GM12878 (cell line): ENCODE measurements around the gene XRN2. TPM values are rescaled to one million over a fixed set of nuclear protein-coding genes. Genes with fewer than 3 reads are reported as not detected.

Experiments used
- ATAC-seq: fragments of 200-7000 bp; cut with Tn5 transposase; 3 replicates; pipeline ENCODE4 v1.9.1; 2020; ENCODE audit warnings: mild to moderate bottlenecking, moderate library complexity
- BruUV-seq: library from RNA; stranded (reverse); fragments of 400-500 nt; replicated peaks from 2 replicates; lab custom pipeline; 2021; lab: Mats Ljungman, UMichigan
- CTCF ChIA-PET: fragments of 300-600 bp; sonication (Branson Sonifier 250); formaldehyde crosslinking; extraction: SDS; loops from one replicate; lab custom pipeline; 2021; ENCODE audit warnings: inconsistent platforms; lab: Yijun Ruan, JAX
- POLR2A ChIA-PET: fragments of 350-600 bp; formaldehyde crosslinking; extraction: SDS; loops from one replicate; lab custom pipeline; 2021; ENCODE audit warnings: inconsistent platforms; lab: Charles Lee
- RAD21 ChIA-PET: fragments of 300-600 bp; sonication (Branson Sonifier 250); formaldehyde crosslinking; loops from one replicate; lab custom pipeline; 2023; ENCODE audit warnings: antibody characterized with exemption; ENCODE audit not compliant: unreplicated experiment; lab: Charles Lee
- SMC1A ChIA-PET: fragments of 300-600 bp; sonication (Branson Sonifier 250); formaldehyde crosslinking; loops from one replicate; lab custom pipeline; 2023; ENCODE audit not compliant: unreplicated experiment, uncharacterized antibody; lab: Charles Lee
- DNase-seq: peaks from one replicate; pipeline ENCODE4 v3.0.0-alpha.2; 2011; ENCODE audit warnings: low read depth, low spot score
- FAIRE-seq: peaks from 3 replicates; lab custom pipeline; 2011; peaks lifted over from hg19 to GRCh38; lab: Jason Lieb, UNC
- H2AFZ ChIP-seq: 2 replicates; pipeline ENCODE4 v1.6.0; 2011; ENCODE audit warnings: low read depth, low read length, control low read depth; ENCODE audit not compliant: control insufficient read depth
- H3K27ac ChIP-seq: 2 replicates; pipeline ENCODE4 v1.5.1; 2011; ENCODE audit warnings: control low read depth; ENCODE audit not compliant: control insufficient read depth, insufficient read depth
- H3K27me3 ChIP-seq, 2 experiments: replicated peaks in 1 of 2; 2 replicates each; pipeline versions ENCODE4 v1.6.0 to v1.6.1; 2011; ENCODE audit warnings: low read length in 1 of 2; ENCODE audit not compliant: control insufficient read depth in 2 of 2, insufficient read depth in 2 of 2
- H3K36me3 ChIP-seq, 2 experiments: 2 replicates each; pipeline ENCODE4 v1.5.1; 2011; ENCODE audit warnings: low read length in 1 of 2; ENCODE audit not compliant: control insufficient read depth in 2 of 2, insufficient read depth in 2 of 2
- H3K4me1 ChIP-seq: 2 replicates; pipeline ENCODE4 v1.6.1; 2011; ENCODE audit warnings: mild to moderate bottlenecking, low read length, moderate library complexity, mixed read lengths; ENCODE audit not compliant: control insufficient read depth, insufficient read depth
- H3K4me2 ChIP-seq: 2 replicates; pipeline ENCODE4 v1.6.0; 2011; ENCODE audit warnings: control low read depth; ENCODE audit not compliant: control insufficient read depth, insufficient read depth
- H3K4me3 ChIP-seq: fragments of 200-600 bp; sonication (generic); 2 replicates; pipeline ENCODE4 v1.5.1; 2016
- H3K79me2 ChIP-seq: 2 replicates; pipeline ENCODE4 v1.6.0; 2011; ENCODE audit warnings: low read length; ENCODE audit not compliant: control insufficient read depth, insufficient read depth
- H3K9ac ChIP-seq: 2 replicates; pipeline ENCODE4 v1.8.0; 2011; ENCODE audit warnings: low read length, control low read depth, mixed read lengths; ENCODE audit not compliant: control insufficient read depth, insufficient read depth
- H3K9me3 ChIP-seq: replicated peaks from 3 replicates; pipeline ENCODE4 v1.5.1; 2011; ENCODE audit warnings: mild to moderate bottlenecking, low read length; ENCODE audit not compliant: control insufficient read depth, insufficient read depth
- H4K20me1 ChIP-seq: 2 replicates; pipeline ENCODE4 v1.6.0; 2011; ENCODE audit not compliant: control insufficient read depth, insufficient read depth
- FOS ChIP-seq: IDR thresholded peaks from 3 replicates; pipeline ENCODE4 v1.6.1; 2011; ENCODE audit warnings: borderline replicate concordance; ENCODE audit not compliant: insufficient read length; ENCODE audit errors: extremely low read depth
- FOXM1 ChIP-seq: IDR thresholded peaks from 2 replicates; pipeline ENCODE4 v1.6.1; 2012; ENCODE audit warnings: low read depth, mild to moderate bottlenecking, inconsistent platforms, low read length, moderate library complexity
- GATAD2B ChIP-seq: fragments of 450-650 bp; conservative IDR thresholded peaks from 2 replicates; pipeline ENCODE4 v1.6.1; 2017; ENCODE audit warnings: low read depth, mild to moderate bottlenecking, moderate library complexity
- IKZF2 ChIP-seq, 2 experiments: fragments of 450-650 bp; IDR thresholded peaks; 2 replicates each; pipeline ENCODE4 v1.6.1; 2017; ENCODE audit warnings: mild to moderate bottlenecking in 2 of 2, moderate library complexity in 2 of 2
- JUND ChIP-seq: IDR thresholded peaks from 2 replicates; pipeline ENCODE4 v1.6.1; 2012; ENCODE audit warnings: low read depth, mild to moderate bottlenecking, low read length, improper control_type of control experiment, moderate library complexity
- RAD21 ChIP-seq: IDR thresholded peaks from 2 replicates; pipeline ENCODE4 v1.6.1; 2011; ENCODE audit warnings: mild to moderate bottlenecking, low read depth, low read length, moderate library complexity; ENCODE audit not compliant: insufficient read depth
- RELB ChIP-seq: fragments of 450-650 bp; IDR thresholded peaks from 2 replicates; pipeline ENCODE4 v1.6.1; 2017; ENCODE audit warnings: low read depth, mild to moderate bottlenecking, moderate library complexity
- SMAD5 ChIP-seq: IDR thresholded peaks from 2 replicates; pipeline ENCODE4 v1.6.1; 2016; ENCODE audit warnings: antibody characterized with exemption, low read depth
- SPI1 ChIP-seq: IDR thresholded peaks from 2 replicates; pipeline ENCODE4 v1.6.1; 2011; ENCODE audit warnings: low read depth, mild to moderate bottlenecking, low read length, moderate library complexity, borderline replicate concordance; ENCODE audit not compliant: insufficient read depth
- TCF12 ChIP-seq: IDR thresholded peaks from 2 replicates; pipeline ENCODE4 v1.6.1; 2011; ENCODE audit warnings: low read depth, mild to moderate bottlenecking, low read length
- ZNF592 ChIP-seq: fragments of 450-650 bp; IDR thresholded peaks from 2 replicates; pipeline ENCODE4 v1.6.1; 2017; ENCODE audit warnings: mild to moderate bottlenecking, moderate library complexity
- WGBS: methylation state at CpG from one replicate; pipeline ENCODE4 v1.1.6; 2016; ENCODE audit warnings: low lambda C conversion rate; ENCODE audit not compliant: insufficient replicate concordance, insufficient coverage; ENCODE audit errors: missing lambda C conversion rate; 5-methylcytosine and 5-hydroxymethylcytosine counted together
- in situ Hi-C: fragments of 300-500 bp; cut with MboI; formaldehyde crosslinking; loops from 9 replicates; pipeline ENCODE4 v1.14.3; 2018; ENCODE audit warnings: mixed read lengths
- intact Hi-C: fragments of 100-400 bp; cut with micrococcal nuclease; formaldehyde crosslinking; loops from one replicate; pipeline ENCODE4 v1.14.2; 2022; ENCODE audit not compliant: unreplicated experiment
- polyA plus RNA-seq, 11 experiments: library from polyadenylated mRNA; depleted of rRNA in 4 of 11; unstranded in 6 of 11; stranded (reverse) in 5 of 11; fragments of >200 nt; fragmentation: Nextera tagmentation in 4 of 11; fragmentation: Illumina TruSeq in 1 of 11; extraction: Ambion mirVana in 4 of 11; extraction: Trizol in 1 of 11; gene quantifications; 1 replicate in 1 of 11; 2 replicates in 10 of 11; pipeline versions ENCODE4 v1.2.1 to v1.2.3, GENCODE V29; 2011 to 2016; ENCODE audit warnings: inconsistent platforms in 2 of 11, missing spikeins in 2 of 11, low read depth in 1 of 11
- total RNA-seq, 4 experiments: library from RNA; depleted of rRNA in 3 of 4; stranded (reverse); fragments of >200 nt in 3 of 4; fragmentation: Illumina TruSeq in 1 of 4; extraction: Trizol in 1 of 4; gene quantifications; 2 replicates each; pipeline versions ENCODE4 v1.2.1 to v1.2.3, GENCODE V29; 2013 to 2021
- TF ChIP-seq, protein P1 (sequence below): IDR thresholded peaks from 2 replicates; pipeline ENCODE4 v1.6.1; 2011; ENCODE audit warnings: borderline replicate concordance, low read depth, mild to moderate bottlenecking, moderate library complexity, mixed read lengths, low read length; ENCODE audit not compliant: insufficient read depth; ENCODE audit errors: extremely low read length
- TF ChIP-seq, protein P2 (sequence below): fragments of 150-350 bp; IDR thresholded peaks from 2 replicates; pipeline ENCODE4 v1.6.1; 2016; ENCODE audit warnings: low read depth, low read length

XRN2 gene
- total and polyA plus RNA-seq, 10 of the 15 experiments (the other 5 are each of a cell fraction or from before 2014, with no cell fraction given) = 59.7 to 97.8 (median 75.6) TPM

- no peak overlapping the region for H3K9ac ChIP-seq
- no peak overlapping the region for H3K27ac ChIP-seq
- DNase-seq (no peak), FAIRE-seq (peak; percentile 35)
- no peaks in the 10 kb centered on the region for H3K4me1 ChIP-seq
- H3K9me3 ChIP-seq = no peaks in the 10 kb centered on the region; the same call in 2 of the 3 replicates
- SMC1A ChIA-PET = interaction anchor here (0.8 kb wide), 1 partner anchor 8 kb away, joined by 3 read pairs; no protein-coding TSS in a partner anchor
- H3K4me3 ChIP-seq = no peak overlapping the region
- POLR2A ChIA-PET = no interaction called here
- RAD21 ChIA-PET = no interaction called here
- TF ChIP-seq, protein P1, sequence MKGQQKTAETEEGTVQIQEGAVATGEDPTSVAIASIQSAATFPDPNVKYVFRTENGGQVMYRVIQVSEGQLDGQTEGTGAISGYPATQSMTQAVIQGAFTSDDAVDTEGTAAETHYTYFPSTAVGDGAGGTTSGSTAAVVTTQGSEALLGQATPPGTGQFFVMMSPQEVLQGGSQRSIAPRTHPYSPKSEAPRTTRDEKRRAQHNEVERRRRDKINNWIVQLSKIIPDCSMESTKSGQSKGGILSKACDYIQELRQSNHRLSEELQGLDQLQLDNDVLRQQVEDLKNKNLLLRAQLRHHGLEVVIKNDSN = no peak
- no peak for TF ChIP-seq RAD21
- no peak for TF ChIP-seq RELB
- TF ChIP-seq JUND = no peak
- no peak for TF ChIP-seq SPI1
- no peak for TF ChIP-seq GATAD2B
- no peak for TF ChIP-seq ZNF592
- no peak for TF ChIP-seq TCF12
- TF ChIP-seq IKZF2 (IDR thresholded peaks at IDR 0.05) = no peak
- TF ChIP-seq FOXM1 = no peak
- TF ChIP-seq SMAD5 = no peak
- TF ChIP-seq FOS = no peak
- TF ChIP-seq, protein P2, sequence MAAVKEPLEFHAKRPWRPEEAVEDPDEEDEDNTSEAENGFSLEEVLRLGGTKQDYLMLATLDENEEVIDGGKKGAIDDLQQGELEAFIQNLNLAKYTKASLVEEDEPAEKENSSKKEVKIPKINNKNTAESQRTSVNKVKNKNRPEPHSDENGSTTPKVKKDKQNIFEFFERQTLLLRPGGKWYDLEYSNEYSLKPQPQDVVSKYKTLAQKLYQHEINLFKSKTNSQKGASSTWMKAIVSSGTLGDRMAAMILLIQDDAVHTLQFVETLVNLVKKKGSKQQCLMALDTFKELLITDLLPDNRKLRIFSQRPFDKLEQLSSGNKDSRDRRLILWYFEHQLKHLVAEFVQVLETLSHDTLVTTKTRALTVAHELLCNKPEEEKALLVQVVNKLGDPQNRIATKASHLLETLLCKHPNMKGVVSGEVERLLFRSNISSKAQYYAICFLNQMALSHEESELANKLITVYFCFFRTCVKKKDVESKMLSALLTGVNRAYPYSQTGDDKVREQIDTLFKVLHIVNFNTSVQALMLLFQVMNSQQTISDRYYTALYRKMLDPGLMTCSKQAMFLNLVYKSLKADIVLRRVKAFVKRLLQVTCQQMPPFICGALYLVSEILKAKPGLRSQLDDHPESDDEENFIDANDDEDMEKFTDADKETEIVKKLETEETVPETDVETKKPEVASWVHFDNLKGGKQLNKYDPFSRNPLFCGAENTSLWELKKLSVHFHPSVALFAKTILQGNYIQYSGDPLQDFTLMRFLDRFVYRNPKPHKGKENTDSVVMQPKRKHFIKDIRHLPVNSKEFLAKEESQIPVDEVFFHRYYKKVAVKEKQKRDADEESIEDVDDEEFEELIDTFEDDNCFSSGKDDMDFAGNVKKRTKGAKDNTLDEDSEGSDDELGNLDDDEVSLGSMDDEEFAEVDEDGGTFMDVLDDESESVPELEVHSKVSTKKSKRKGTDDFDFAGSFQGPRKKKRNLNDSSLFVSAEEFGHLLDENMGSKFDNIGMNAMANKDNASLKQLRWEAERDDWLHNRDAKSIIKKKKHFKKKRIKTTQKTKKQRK = no peak
- TF ChIP-seq, all 136 proteins: peak for 0
- CTCF ChIA-PET = interaction anchor here (1.3 to 2.3 kb wide), 2 partner anchors 11 to 157 kb away, joined by 3 to 8 read pairs; no protein-coding TSS in a partner anchor
- Histone ChIP-seq H3K79me2 (no peaks in the 10 kb centered on the region), H4K20me1 (no peaks in the 10 kb centered on the region), H3K27me3 (peaks cover 8 to 18% of the 10 kb centered on the region in 2 experiments; a peak in 3 of 4 replicates), H2AFZ (no peak overlapping the region), H3K36me3 (peaks cover 1 to 6% of the 10 kb centered on the region in 2 experiments; a peak in 2 of 4 replicates), H3K4me2 (no peak overlapping the region)
- WGBS = 31% methylated on average over 4 of the region's 4 CpGs
- BruUV-seq = no TSS peak
- intact Hi-C loops (loop anchor here (10.0 kb wide), 1 partner anchor 112 kb away; no protein-coding TSS in a partner anchor), in situ Hi-C loops (no loop called here)
- no peak for ATAC-seq
Measured at GRCh38 chr20:21393166-21393565, 90.0 kb downstream of the XRN2 start.
